Prostate gland (tissue), 2 donors: Measurements from ENCODE around the gene ANKFY1.

Experiments
- POLR2A ChIP-seq: fragments of 450-650 bp; IDR thresholded peaks from one replicate; pipeline ENCODE4 v1.6.1; 2016; ENCODE audit warnings: antibody characterized with exemption, mild to moderate bottlenecking
- TF ChIP-seq, protein P1 (sequence below), 4 experiments: fragments of 200-600 bp in 2 of 4; fragments of 450-650 bp in 2 of 4; sonication (generic) in 2 of 4; IDR thresholded peaks; 1 replicate in 3 of 4; 2 replicates in 1 of 4; pipeline ENCODE4 v1.5.1; 2016 to 2019; ENCODE audit warnings: antibody characterized with exemption in 4 of 4, mild to moderate bottlenecking in 2 of 4, moderate library complexity in 2 of 4

DNA sequence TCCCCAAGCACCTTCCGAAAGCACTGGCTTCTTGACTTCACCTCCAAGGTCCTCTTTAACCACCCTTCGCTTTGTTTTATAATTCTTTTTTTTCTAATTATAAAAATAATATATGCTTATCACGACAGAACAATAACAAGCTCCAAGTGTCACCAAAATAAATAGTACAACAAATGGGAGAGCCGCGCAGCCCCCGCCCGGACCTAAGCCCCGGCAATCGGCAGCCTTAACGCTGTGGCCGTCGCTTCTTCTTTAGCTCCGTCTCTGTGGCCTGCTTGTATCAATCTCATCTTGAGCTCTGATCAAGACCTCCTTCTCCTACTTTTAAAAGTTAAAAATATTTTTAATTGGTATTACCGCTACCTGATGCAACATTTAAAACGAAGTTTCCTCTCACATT is 78.1 kb downstream of the ANKFY1 start:
- TF ChIP-seq, protein P1, sequence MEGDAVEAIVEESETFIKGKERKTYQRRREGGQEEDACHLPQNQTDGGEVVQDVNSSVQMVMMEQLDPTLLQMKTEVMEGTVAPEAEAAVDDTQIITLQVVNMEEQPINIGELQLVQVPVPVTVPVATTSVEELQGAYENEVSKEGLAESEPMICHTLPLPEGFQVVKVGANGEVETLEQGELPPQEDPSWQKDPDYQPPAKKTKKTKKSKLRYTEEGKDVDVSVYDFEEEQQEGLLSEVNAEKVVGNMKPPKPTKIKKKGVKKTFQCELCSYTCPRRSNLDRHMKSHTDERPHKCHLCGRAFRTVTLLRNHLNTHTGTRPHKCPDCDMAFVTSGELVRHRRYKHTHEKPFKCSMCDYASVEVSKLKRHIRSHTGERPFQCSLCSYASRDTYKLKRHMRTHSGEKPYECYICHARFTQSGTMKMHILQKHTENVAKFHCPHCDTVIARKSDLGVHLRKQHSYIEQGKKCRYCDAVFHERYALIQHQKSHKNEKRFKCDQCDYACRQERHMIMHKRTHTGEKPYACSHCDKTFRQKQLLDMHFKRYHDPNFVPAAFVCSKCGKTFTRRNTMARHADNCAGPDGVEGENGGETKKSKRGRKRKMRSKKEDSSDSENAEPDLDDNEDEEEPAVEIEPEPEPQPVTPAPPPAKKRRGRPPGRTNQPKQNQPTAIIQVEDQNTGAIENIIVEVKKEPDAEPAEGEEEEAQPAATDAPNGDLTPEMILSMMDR (IDR thresholded peaks at IDR 0.05), result no peak
- TF ChIP-seq POLR2A, result no peak
